ENCODE results near the gene ELMO1.

ELMO1 gene

DNA sequence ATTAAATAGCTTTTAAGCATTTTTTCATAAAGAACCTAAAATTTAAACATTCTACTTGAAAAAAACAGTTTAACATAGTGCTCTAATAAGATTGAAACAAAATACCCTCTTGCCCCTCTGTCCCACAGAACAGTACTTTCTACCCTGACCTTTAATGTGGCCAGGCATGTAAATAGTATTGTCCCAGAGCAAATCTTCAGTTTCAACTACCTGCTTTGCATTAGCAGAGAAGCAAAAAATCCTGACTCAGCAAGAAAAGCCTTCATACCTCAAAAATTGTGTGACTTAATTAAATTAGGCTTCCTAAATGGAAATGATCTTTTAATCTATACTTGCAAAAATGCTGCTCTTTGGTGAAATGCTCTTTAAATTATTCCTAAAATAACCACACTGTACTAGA, 487.0 kb downstream of the ELMO1 start:
- H3K14ac ChIP-seq (ENCODE audit: low read length) = no peak overlapping the region
- H3K18ac ChIP-seq (ENCODE audit: low read length) = no peak overlapping the region
- peaks cover 1% of the 10 kb centered on the region for H3K9me3 ChIP-seq (ENCODE audit: insufficient read depth, low read depth, low read length)
- no peak overlapping the region for H3K23ac ChIP-seq (ENCODE audit: low read length)
- H3K4me3 ChIP-seq (ENCODE audit: low read depth, low read length) = no peak overlapping the region
- no peaks in the 10 kb centered on the region for H3K79me1 ChIP-seq (ENCODE audit: low read length)
- H2AK5ac ChIP-seq (ENCODE audit: low read length) = no peak overlapping the region
- no peak overlapping the region for H3K27ac ChIP-seq (ENCODE audit: low read depth, low read length)
- H4K8ac ChIP-seq (ENCODE audit: low read depth, low read length) = no peak overlapping the region
- H3K4me2 ChIP-seq (ENCODE audit: low read length) = no peak overlapping the region
- H3K27me3 ChIP-seq (ENCODE audit: insufficient read depth, low read length) = no peaks in the 10 kb centered on the region
- H3K79me2 ChIP-seq (ENCODE audit: control insufficient read depth, insufficient read depth, low read length, poor library complexity) = no peaks in the 10 kb centered on the region
- H2AFZ ChIP-seq (ENCODE audit: insufficient read depth, low read length, poor library complexity) = no peak overlapping the region
- H2BK120ac ChIP-seq (ENCODE audit: insufficient read depth, low read length, poor library complexity) = no peak overlapping the region
- no peak overlapping the region for H3K4ac ChIP-seq (ENCODE audit: low read depth, low read length)
- no peak overlapping the region for H4K12ac ChIP-seq (ENCODE audit: low read depth, low read length)
- no peak for DNase-seq
- peaks cover 0 to 3% of the 10 kb centered on the region in 2 experiments for H3K4me1 ChIP-seq (ENCODE audit: control insufficient read depth in 1 of 2, insufficient read depth in 2 of 2, low read length in 2 of 2)
- H4K91ac ChIP-seq (ENCODE audit: low read depth, low read length) = no peak overlapping the region
- no peak overlapping the region for H2BK12ac ChIP-seq (ENCODE audit: low read length)
- H3K9ac ChIP-seq (ENCODE audit: low read length) = no peak overlapping the region
- no peaks in the 10 kb centered on the region for H3K36me3 ChIP-seq (ENCODE audit: control insufficient read depth in 1 of 2, insufficient read depth in 2 of 2, low read length in 2 of 2)
- no peak overlapping the region for H2BK5ac ChIP-seq (ENCODE audit: low read depth, low read length, poor library complexity)

DNA sequence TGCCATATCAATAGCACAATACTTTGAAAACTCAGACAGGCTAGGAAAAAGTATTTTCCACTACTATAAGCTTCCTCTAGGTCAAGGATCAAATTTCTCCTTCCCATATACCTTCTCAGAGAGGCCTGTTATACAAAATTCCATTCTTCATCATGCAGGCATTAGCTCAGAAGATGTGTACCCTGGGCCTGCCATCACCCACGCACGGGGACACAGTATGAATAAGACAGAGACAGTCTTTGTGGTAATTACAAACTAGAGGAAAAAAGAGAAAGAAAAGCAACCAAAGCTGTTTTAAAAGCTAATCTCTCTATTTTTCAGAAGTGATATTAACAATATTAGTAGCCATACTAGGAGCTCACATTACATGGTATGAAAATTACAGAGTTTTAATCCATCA, 487.6 kb downstream of the ELMO1 start:
- Histone ChIP-seq H3K4ac (ENCODE audit: low read depth, low read length) (no peak overlapping the region), H3K36me3 (ENCODE audit: control insufficient read depth in 1 of 2, insufficient read depth in 2 of 2, low read length in 2 of 2) (no peaks in the 10 kb centered on the region), H2AFZ (ENCODE audit: insufficient read depth, low read length, poor library complexity) (no peak overlapping the region), H2BK12ac (ENCODE audit: low read length) (no peak overlapping the region), H3K4me2 (ENCODE audit: low read length) (no peak overlapping the region), H3K9ac (ENCODE audit: low read length) (no peak overlapping the region), H3K79me2 (ENCODE audit: control insufficient read depth, insufficient read depth, low read length, poor library complexity) (no peaks in the 10 kb centered on the region), H3K9me3 (ENCODE audit: insufficient read depth, low read depth, low read length) (peaks cover 1% of the 10 kb centered on the region), H3K4me1 (ENCODE audit: control insufficient read depth in 1 of 2, insufficient read depth in 2 of 2, low read length in 2 of 2) (peaks cover 0 to 3% of the 10 kb centered on the region in 2 experiments), H2AK5ac (ENCODE audit: low read length) (no peak overlapping the region), H2BK5ac (ENCODE audit: low read depth, low read length, poor library complexity) (no peak overlapping the region), H3K79me1 (ENCODE audit: low read length) (no peaks in the 10 kb centered on the region), H3K27ac (ENCODE audit: low read depth, low read length) (no peak overlapping the region), H4K12ac (ENCODE audit: low read depth, low read length) (no peak overlapping the region), H3K23ac (ENCODE audit: low read length) (no peak overlapping the region), H3K14ac (ENCODE audit: low read length) (no peak overlapping the region), H4K91ac (ENCODE audit: low read depth, low read length) (no peak overlapping the region), H3K4me3 (ENCODE audit: low read depth, low read length) (no peak overlapping the region), H2BK120ac (ENCODE audit: insufficient read depth, low read length, poor library complexity) (no peak overlapping the region), H4K8ac (ENCODE audit: low read depth, low read length) (no peak overlapping the region), H3K18ac (ENCODE audit: low read length) (no peak overlapping the region), H3K27me3 (ENCODE audit: insufficient read depth, low read length) (no peaks in the 10 kb centered on the region)
- peak in 1 of 2 donors; percentile 21 for DNase-seq
- no CpG with 5 or more reads among the region's 2 CpGs for WGBS (ENCODE audit: extremely low coverage, insufficient coverage, insufficient read length)

DNA sequence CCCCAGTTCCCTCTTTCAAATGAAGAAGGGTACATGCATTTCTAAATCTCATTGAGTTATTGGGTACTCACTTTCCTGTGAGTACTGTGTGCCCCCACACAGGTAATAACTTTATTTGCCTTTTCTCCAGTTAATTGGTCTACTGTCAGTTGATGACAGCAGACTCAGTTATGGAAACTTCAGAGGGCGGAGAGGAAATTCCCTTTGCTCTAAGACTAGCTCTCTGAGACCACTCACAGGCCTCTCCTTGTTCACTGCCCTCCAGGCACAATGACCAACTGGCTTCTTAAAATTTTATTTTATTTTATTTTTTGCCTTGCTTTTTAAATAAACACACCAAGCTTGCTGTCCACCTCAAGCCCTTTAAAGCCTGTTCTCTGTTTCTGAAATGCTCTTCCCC, 488.6 kb downstream of the ELMO1 start:
- Histone ChIP-seq H3K4me3 (ENCODE audit: low read depth, low read length) (no peak overlapping the region), H4K91ac (ENCODE audit: low read depth, low read length) (no peak overlapping the region), H3K4ac (ENCODE audit: low read depth, low read length) (no peak overlapping the region), H2BK5ac (ENCODE audit: low read depth, low read length, poor library complexity) (no peak overlapping the region), H3K4me1 (ENCODE audit: control insufficient read depth in 1 of 2, insufficient read depth in 2 of 2, low read length in 2 of 2) (peaks cover 0 to 3% of the 10 kb centered on the region in 2 experiments), H3K18ac (ENCODE audit: low read length) (no peak overlapping the region), H3K79me1 (ENCODE audit: low read length) (no peaks in the 10 kb centered on the region), H3K4me2 (ENCODE audit: low read length) (no peak overlapping the region), H3K23ac (ENCODE audit: low read length) (no peak overlapping the region), H3K27me3 (ENCODE audit: insufficient read depth, low read length) (no peaks in the 10 kb centered on the region), H3K36me3 (ENCODE audit: control insufficient read depth in 1 of 2, insufficient read depth in 2 of 2, low read length in 2 of 2) (no peaks in the 10 kb centered on the region), H3K14ac (ENCODE audit: low read length) (no peak overlapping the region), H3K9me3 (ENCODE audit: insufficient read depth, low read depth, low read length) (peaks cover 1% of the 10 kb centered on the region), H2AK5ac (ENCODE audit: low read length) (no peak overlapping the region), H3K79me2 (ENCODE audit: control insufficient read depth, insufficient read depth, low read length, poor library complexity) (no peaks in the 10 kb centered on the region), H4K8ac (ENCODE audit: low read depth, low read length) (no peak overlapping the region), H2BK120ac (ENCODE audit: insufficient read depth, low read length, poor library complexity) (no peak overlapping the region), H3K27ac (ENCODE audit: low read depth, low read length) (no peak overlapping the region), H2AFZ (ENCODE audit: insufficient read depth, low read length, poor library complexity) (no peak overlapping the region), H4K12ac (ENCODE audit: low read depth, low read length) (no peak overlapping the region), H3K9ac (ENCODE audit: low read length) (no peak overlapping the region), H2BK12ac (ENCODE audit: low read length) (no peak overlapping the region)
- WGBS (ENCODE audit: extremely low coverage, insufficient coverage, insufficient read length) = no CpG with 5 or more reads among the region's 1 CpG
- DNase-seq = no peak

DNA sequence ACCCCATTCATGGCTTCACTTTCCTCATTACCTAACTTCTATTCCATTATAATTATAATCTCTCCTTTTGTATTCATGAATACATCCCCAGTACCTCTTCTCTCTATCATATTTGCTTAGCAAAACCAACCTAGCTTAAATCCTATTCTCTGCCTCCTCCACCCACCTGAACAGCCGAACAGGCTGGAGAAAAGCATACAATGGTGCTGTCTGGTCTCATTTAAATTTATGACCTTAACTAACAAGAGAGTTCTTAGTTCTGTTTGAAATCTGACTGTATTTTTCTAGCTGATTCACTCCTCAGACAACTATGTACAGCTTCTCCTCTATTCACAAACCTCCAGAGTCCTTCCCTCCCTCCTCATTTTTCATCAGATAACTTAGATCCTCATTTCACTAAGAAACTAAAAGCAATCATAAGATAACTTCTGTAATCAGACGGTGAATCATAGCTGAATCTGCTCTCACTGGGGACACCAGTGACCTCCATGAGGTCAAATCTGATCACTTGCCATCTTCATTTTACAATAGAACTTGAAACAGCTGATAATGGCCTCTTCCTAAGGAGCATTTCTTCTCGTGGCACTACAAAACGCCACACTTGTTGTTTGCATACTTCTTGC, 490.4 kb downstream of the ELMO1 start:
- H3K4me3 ChIP-seq (ENCODE audit: low read depth, low read length) = no peak overlapping the region
- H3K18ac ChIP-seq (ENCODE audit: low read length) = no peak overlapping the region
- H3K27ac ChIP-seq (ENCODE audit: low read depth, low read length) = no peak overlapping the region
- no peak overlapping the region for H2BK5ac ChIP-seq (ENCODE audit: low read depth, low read length, poor library complexity)
- no peak overlapping the region for H3K4me2 ChIP-seq (ENCODE audit: low read length)
- no peak overlapping the region for H3K14ac ChIP-seq (ENCODE audit: low read length)
- H3K27me3 ChIP-seq (ENCODE audit: insufficient read depth, low read length) = no peaks in the 10 kb centered on the region
- peaks cover 1% of the 10 kb centered on the region for H3K9me3 ChIP-seq (ENCODE audit: insufficient read depth, low read depth, low read length)
- H3K4ac ChIP-seq (ENCODE audit: low read depth, low read length) = no peak overlapping the region
- no peak overlapping the region for H4K91ac ChIP-seq (ENCODE audit: low read depth, low read length)
- no peaks in the 10 kb centered on the region for H3K79me1 ChIP-seq (ENCODE audit: low read length)
- no CpG with 5 or more reads among the region's 4 CpGs for WGBS (ENCODE audit: extremely low coverage, insufficient coverage, insufficient read length)
- no peak overlapping the region for H2BK12ac ChIP-seq (ENCODE audit: low read length)
- peaks cover 0 to 3% of the 10 kb centered on the region in 2 experiments for H3K4me1 ChIP-seq (ENCODE audit: control insufficient read depth in 1 of 2, insufficient read depth in 2 of 2, low read length in 2 of 2)
- no peak overlapping the region for H3K23ac ChIP-seq (ENCODE audit: low read length)
- peak overlapping the region; percentile 7 for H3K9ac ChIP-seq (ENCODE audit: low read length)
- no peaks in the 10 kb centered on the region for H3K36me3 ChIP-seq (ENCODE audit: control insufficient read depth in 1 of 2, insufficient read depth in 2 of 2, low read length in 2 of 2)
- H3K79me2 ChIP-seq (ENCODE audit: control insufficient read depth, insufficient read depth, low read length, poor library complexity) = no peaks in the 10 kb centered on the region
- H2AK5ac ChIP-seq (ENCODE audit: low read length) = no peak overlapping the region
- no peak overlapping the region for H4K12ac ChIP-seq (ENCODE audit: low read depth, low read length)
- H4K8ac ChIP-seq (ENCODE audit: low read depth, low read length) = no peak overlapping the region
- no peak for DNase-seq
- H2BK120ac ChIP-seq (ENCODE audit: insufficient read depth, low read length, poor library complexity) = no peak overlapping the region
- no peak overlapping the region for H2AFZ ChIP-seq (ENCODE audit: insufficient read depth, low read length, poor library complexity)

Data from trophoblast cell (in vitro differentiated cells and primary cell).